K562 (cell line): ENCODE data around the gene COG4. TPM values are rescaled to one million over a fixed set of nuclear protein-coding genes. Genes with fewer than 3 reads are reported as not detected.
A peak's percentile ranks its signal among the peaks of the same experiment; 100 is the strongest.

Source experiments
- ATAC-seq: fragments of 200-7000 bp; cut with Tn5 transposase; 3 replicates; pipeline ENCODE4 v1.9.1; 2020; ENCODE audit warnings: moderate library complexity
- BruUV-seq: library from RNA; stranded (reverse); fragments of 400-500 nt; replicated peaks from 2 replicates; lab custom pipeline; 2021; lab: Mats Ljungman, UMichigan
- CTCF ChIA-PET: fragments of 300-600 bp; formaldehyde crosslinking; extraction: SDS; loops from one replicate; lab custom pipeline; 2021; ENCODE audit warnings: low intra/inter-chr PET ratio; lab: Yijun Ruan, JAX
- POLR2A ChIA-PET: fragments of 300-600, 350-650 bp; sonication (Branson Sonifier 250); formaldehyde crosslinking; extraction: SDS; loops from one replicate; lab custom pipeline; 2021; ENCODE audit warnings: antibody characterized with exemption, inconsistent platforms; lab: Yijun Ruan, JAX
- DNase-seq, 4 experiments: peaks; one replicate each; pipeline versions ENCODE4 v3.0.0 to v3.0.0-alpha.2; 2011 to 2018; ENCODE audit warnings: low spot score in 3 of 4, mixed read lengths in 3 of 4; ENCODE audit errors: extremely low read depth in 1 of 4
- FAIRE-seq: peaks from 2 replicates; lab custom pipeline; 2011; peaks lifted over from hg19 to GRCh38; lab: Jason Lieb, UNC
- H2AFZ ChIP-seq: 2 replicates; pipeline ENCODE4 v1.6.0; 2011; ENCODE audit warnings: low read depth, low read length, control low read depth, inconsistent platforms
- H3K27ac ChIP-seq: fragments of 200-600 bp; 3 replicates; pipeline ENCODE4 v1.8.0; 2011; ENCODE audit warnings: low read depth, mild to moderate bottlenecking, control low read depth, inconsistent platforms, low read length, moderate library complexity, mixed read lengths; ENCODE audit errors: extremely low read depth
- H3K27me3 ChIP-seq, 2 experiments: fragments of 300-600 bp in 1 of 2; 2 replicates in 1 of 2; 3 replicates in 1 of 2; pipeline versions ENCODE4 v1.6.0 to v1.8.0; 2011; ENCODE audit warnings: inconsistent platforms in 2 of 2, low read length in 2 of 2, mild to moderate bottlenecking in 1 of 2, mixed read lengths in 1 of 2, moderate library complexity in 1 of 2; ENCODE audit not compliant: control insufficient read depth in 2 of 2, insufficient read depth in 2 of 2
- H3K36me3 ChIP-seq: fragments of 300-600 bp; 3 replicates; pipeline ENCODE4 v1.8.0; 2011; ENCODE audit warnings: mild to moderate bottlenecking, low read length, inconsistent platforms; ENCODE audit not compliant: control insufficient read depth, insufficient read depth
- H3K4me1 ChIP-seq, 2 experiments: fragments of 200-600 bp in 1 of 2; replicated peaks in 1 of 2; 2 replicates in 1 of 2; 3 replicates in 1 of 2; pipeline versions ENCODE4 v1.5.1 to v1.8.0; 2011; ENCODE audit warnings: inconsistent platforms in 2 of 2, low read length in 2 of 2, mild to moderate bottlenecking in 1 of 2, mixed read lengths in 1 of 2, moderate library complexity in 1 of 2; ENCODE audit not compliant: control insufficient read depth in 2 of 2, insufficient read depth in 2 of 2
- H3K4me2 ChIP-seq: 2 replicates; pipeline ENCODE4 v1.6.1; 2011; ENCODE audit warnings: low read length, control low read depth, inconsistent platforms, mixed read lengths; ENCODE audit not compliant: insufficient read depth
- H3K4me3 ChIP-seq: fragments of 200-600 bp; sonication (generic), shearing (Covaris generic); 2 replicates; pipeline ENCODE4 v1.5.1; 2016; ENCODE audit warnings: control low read depth, inconsistent platforms
- H3K79me2 ChIP-seq: fragments of 200-600 bp; 3 replicates; pipeline ENCODE4 v1.8.0; 2011; ENCODE audit warnings: low read length, inconsistent platforms; ENCODE audit not compliant: control insufficient read depth, insufficient read depth
- H3K9ac ChIP-seq, 2 experiments: 2 replicates each; pipeline versions ENCODE4 v1.6.0 to v1.6.1; 2011; ENCODE audit warnings: low read depth in 2 of 2, low read length in 2 of 2, control low read depth in 1 of 2, inconsistent platforms in 1 of 2, mild to moderate bottlenecking in 1 of 2, mixed read lengths in 1 of 2; ENCODE audit not compliant: insufficient read depth in 1 of 2
- H3K9me1 ChIP-seq: one replicate; pipeline ENCODE4 v1.6.0; 2011; ENCODE audit warnings: inconsistent platforms, mild to moderate bottlenecking, low read length, moderate library complexity; ENCODE audit not compliant: control insufficient read depth, insufficient read depth
- H3K9me3 ChIP-seq: replicated peaks from 2 replicates; pipeline ENCODE4 v1.5.1; 2011; ENCODE audit warnings: low read depth, low read length, inconsistent platforms; ENCODE audit not compliant: control insufficient read depth, insufficient read depth
- H4K20me1 ChIP-seq: replicated peaks from 2 replicates; pipeline ENCODE4 v1.6.1; 2011; ENCODE audit warnings: low read length, inconsistent platforms, mixed read lengths; ENCODE audit not compliant: control insufficient read depth, insufficient read depth
- GATAD2B ChIP-seq: fragments of 450-650 bp; IDR thresholded peaks from 2 replicates; pipeline ENCODE4 v1.6.1; 2017; ENCODE audit warnings: mild to moderate bottlenecking, borderline replicate concordance
- NR2F6 ChIP-seq: fragments of 450-650 bp; formaldehyde crosslinking; IDR thresholded peaks from 2 replicates; pipeline ENCODE4 v1.4.0; 2020; ENCODE audit warnings: mild to moderate bottlenecking
- SMAD4 ChIP-seq: fragments of 250-450 bp; sonication (Bioruptor Pico); conservative IDR thresholded peaks from 2 replicates; pipeline ENCODE4 v1.8.0; 2021; ENCODE audit warnings: inconsistent platforms, mild to moderate bottlenecking, moderate library complexity
- SOX6 ChIP-seq: fragments of 450-650 bp; IDR thresholded peaks from 2 replicates; pipeline ENCODE4 v1.6.1; 2014; ENCODE audit warnings: mild to moderate bottlenecking
- ZC3H11A ChIP-seq: IDR thresholded peaks from 2 replicates; pipeline ENCODE4 v1.6.1; 2012; ENCODE audit warnings: low read depth, low read length, improper control_type of control experiment
- ZNF644 ChIP-seq: fragments of 200-800 bp; sonication (Bioruptor generic); IDR thresholded peaks from 2 replicates; pipeline ENCODE4 v1.6.1; 2016; ENCODE audit warnings: low read depth, missing genetic modification characterization, missing compliant biosample characterization
- WGBS: fragments of 100-300 bp; shearing (Covaris generic); methylation state at CpG from one replicate; pipeline ENCODE4 v1.1.6; 2016; ENCODE audit warnings: low coverage, mixed read lengths; ENCODE audit not compliant: insufficient coverage; ENCODE audit errors: missing lambda C conversion rate; 5-methylcytosine and 5-hydroxymethylcytosine counted together
- in situ Hi-C: fragments of 300-500 bp; cut with MboI; formaldehyde crosslinking; loops from 4 replicates; pipeline ENCODE4 v1.15.0; 2018; ENCODE audit warnings: inconsistent platforms, mixed read lengths
- intact Hi-C: fragments of 100-400 bp; cut with micrococcal nuclease; formaldehyde crosslinking; loops from 2 replicates; pipeline ENCODE4 v1.14.2; 2022
- polyA plus RNA-seq, 8 experiments: library from polyadenylated mRNA; depleted of rRNA in 4 of 8; stranded (reverse) in 5 of 8; unstranded in 3 of 8; fragments of >200 nt; fragmentation: Nextera tagmentation in 2 of 8; fragmentation: Illumina TruSeq in 1 of 8; extraction: Ambion mirVana in 2 of 8; extraction: Trizol in 1 of 8; gene quantifications; 2 replicates each; pipeline versions ENCODE4 v1.2.1 to v1.2.3, GENCODE V29; 2011 to 2014; ENCODE audit warnings: inconsistent platforms in 1 of 8, missing spikeins in 1 of 8
- total RNA-seq, 7 experiments: library from RNA; depleted of rRNA in 6 of 7; stranded (reverse); fragments of >200 nt in 6 of 7; fragmentation: Illumina TruSeq in 2 of 7; extraction: Trizol in 2 of 7; gene quantifications; 2 replicates each; pipeline versions ENCODE4 v1.2.1 to v1.2.3, GENCODE V29; 2011 to 2021; ENCODE audit warnings: low replicate concordance in 1 of 7
- TF ChIP-seq, protein P1 (sequence below): fragments of 450-650 bp; IDR thresholded peaks from 2 replicates; pipeline ENCODE4 v1.6.1; 2017; ENCODE audit warnings: antibody characterized with exemption, mild to moderate bottlenecking
- TF ChIP-seq, protein P2 (sequence below): fragments of 250-450 bp; sonication (Bioruptor Pico); IDR thresholded peaks from 2 replicates; pipeline ENCODE4 v1.9.0; 2021; ENCODE audit warnings: mild to moderate bottlenecking
- TF ChIP-seq, protein P3 (sequence below): fragments of 450-650 bp; IDR thresholded peaks from 2 replicates; pipeline ENCODE4 v1.6.1; 2016; ENCODE audit warnings: missing biosample characterization, missing genetic modification characterization
- TF ChIP-seq, protein P4 (sequence below): sonication (generic); formaldehyde crosslinking; IDR thresholded peaks from 2 replicates; pipeline ENCODE4 v1.8.0; 2022; ENCODE audit warnings: mild to moderate bottlenecking, low read depth, missing genetic modification reagents
- TF ChIP-seq, protein P5 (sequence below): sonication (generic); formaldehyde crosslinking; IDR thresholded peaks from 2 replicates; pipeline ENCODE4 v1.8.0; 2022; ENCODE audit warnings: mild to moderate bottlenecking, missing genetic modification reagents

Gene COG4
- total and polyA plus RNA-seq, 9 of the 15 experiments (the other 6 are each of a cell fraction or from before 2014, with no cell fraction given) = 13.7 to 73.9 (median 44.2) TPM

DNA sequence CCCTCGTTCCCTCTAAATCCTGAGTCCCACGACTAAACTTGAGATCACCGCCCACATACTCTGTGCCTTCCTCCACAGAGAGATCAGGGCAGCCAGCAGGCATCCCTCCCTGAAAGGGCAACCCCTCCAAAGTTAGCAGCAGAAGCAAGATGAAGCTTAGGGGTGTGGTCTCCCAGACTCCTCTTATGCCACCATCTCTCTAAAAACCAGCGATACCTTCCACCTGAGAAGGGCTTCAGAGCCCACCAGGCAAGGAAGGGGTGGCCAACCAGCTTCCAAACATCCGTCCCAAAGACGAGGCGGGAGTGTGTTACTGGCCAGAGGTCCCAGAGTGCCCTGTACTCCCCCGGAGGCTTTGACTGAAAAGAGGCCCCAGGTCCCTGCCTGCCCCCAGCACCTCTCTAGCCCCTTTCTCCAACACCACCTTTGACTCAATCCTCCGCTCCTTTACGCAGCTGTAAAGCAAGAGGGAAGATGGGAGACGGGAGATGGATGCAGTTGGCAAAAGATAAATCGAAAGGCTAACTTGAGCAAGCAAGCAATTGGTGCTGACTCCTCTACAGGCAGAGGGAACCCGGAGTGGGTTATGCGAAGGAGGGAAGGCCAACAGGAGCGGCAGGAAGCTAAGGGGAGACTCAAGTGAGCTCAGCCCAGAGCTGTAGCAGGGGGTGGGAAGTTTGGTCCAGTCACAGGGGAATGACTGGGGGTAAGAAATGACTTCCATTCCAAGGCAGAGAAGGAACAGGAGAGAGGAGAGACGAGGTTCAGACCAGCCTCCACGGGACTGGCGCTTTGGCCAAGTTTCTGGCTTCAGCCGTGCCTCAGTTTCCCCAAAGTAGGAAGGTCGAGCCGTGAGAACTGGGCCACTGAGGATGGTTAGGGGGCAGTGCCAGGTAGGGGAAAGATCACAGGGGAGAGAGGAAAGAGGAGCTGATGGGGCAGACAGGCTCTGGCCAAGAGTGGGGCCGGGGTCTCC, 85.5 kb downstream of the COG4 start:
- Histone ChIP-seq H2AFZ (no peak overlapping the region), H3K4me1 (peaks cover 37 to 45% of the 10 kb centered on the region in 2 experiments), H3K27me3 (no peaks in the 10 kb centered on the region), H3K4me3 (peak overlapping the region; percentile 94), H3K9ac (peak overlapping the region; percentile 90 to 92), H4K20me1 (0 out of 2 replicates have a peak, but pooled peaks cover 2% of the 10 kb centered on the region), H3K36me3 (peaks cover 32% of the 10 kb centered on the region), H3K27ac (peak overlapping the region; percentile 93), H3K79me2 (peaks cover 59% of the 10 kb centered on the region), H3K9me3 (no peaks in the 10 kb centered on the region), H3K4me2 (peak overlapping the region; percentile 92), H3K9me1 (no peaks in the 10 kb centered on the region)
- FAIRE-seq = peak; percentile 48
- ChIA-PET POLR2A (interaction anchor here (0.5 to 2.3 kb wide), 11 partner anchors 10 to 150 kb away, joined by 3 to 14 read pairs (median 3); no protein-coding TSS in a partner anchor), CTCF (interaction anchor here (0.7 kb wide), 1 partner anchor 273 kb away, joined by 3 read pairs; no protein-coding TSS in a partner anchor)
- DNase-seq = peak in 3 of 4 experiments; percentile 13 to 58 (median 25)
- 0% methylated on average over 22 of the region's 22 CpGs for WGBS
- BruUV-seq = no TSS peak
- ATAC-seq = peak; percentile 16
- intact Hi-C loops = loop anchor here (1.0 to 2.0 kb wide), 2 partner anchors 10 to 33 kb away; no protein-coding TSS in a partner anchor
- in situ Hi-C loops = no loop called here
- TF ChIP-seq, protein P1, sequence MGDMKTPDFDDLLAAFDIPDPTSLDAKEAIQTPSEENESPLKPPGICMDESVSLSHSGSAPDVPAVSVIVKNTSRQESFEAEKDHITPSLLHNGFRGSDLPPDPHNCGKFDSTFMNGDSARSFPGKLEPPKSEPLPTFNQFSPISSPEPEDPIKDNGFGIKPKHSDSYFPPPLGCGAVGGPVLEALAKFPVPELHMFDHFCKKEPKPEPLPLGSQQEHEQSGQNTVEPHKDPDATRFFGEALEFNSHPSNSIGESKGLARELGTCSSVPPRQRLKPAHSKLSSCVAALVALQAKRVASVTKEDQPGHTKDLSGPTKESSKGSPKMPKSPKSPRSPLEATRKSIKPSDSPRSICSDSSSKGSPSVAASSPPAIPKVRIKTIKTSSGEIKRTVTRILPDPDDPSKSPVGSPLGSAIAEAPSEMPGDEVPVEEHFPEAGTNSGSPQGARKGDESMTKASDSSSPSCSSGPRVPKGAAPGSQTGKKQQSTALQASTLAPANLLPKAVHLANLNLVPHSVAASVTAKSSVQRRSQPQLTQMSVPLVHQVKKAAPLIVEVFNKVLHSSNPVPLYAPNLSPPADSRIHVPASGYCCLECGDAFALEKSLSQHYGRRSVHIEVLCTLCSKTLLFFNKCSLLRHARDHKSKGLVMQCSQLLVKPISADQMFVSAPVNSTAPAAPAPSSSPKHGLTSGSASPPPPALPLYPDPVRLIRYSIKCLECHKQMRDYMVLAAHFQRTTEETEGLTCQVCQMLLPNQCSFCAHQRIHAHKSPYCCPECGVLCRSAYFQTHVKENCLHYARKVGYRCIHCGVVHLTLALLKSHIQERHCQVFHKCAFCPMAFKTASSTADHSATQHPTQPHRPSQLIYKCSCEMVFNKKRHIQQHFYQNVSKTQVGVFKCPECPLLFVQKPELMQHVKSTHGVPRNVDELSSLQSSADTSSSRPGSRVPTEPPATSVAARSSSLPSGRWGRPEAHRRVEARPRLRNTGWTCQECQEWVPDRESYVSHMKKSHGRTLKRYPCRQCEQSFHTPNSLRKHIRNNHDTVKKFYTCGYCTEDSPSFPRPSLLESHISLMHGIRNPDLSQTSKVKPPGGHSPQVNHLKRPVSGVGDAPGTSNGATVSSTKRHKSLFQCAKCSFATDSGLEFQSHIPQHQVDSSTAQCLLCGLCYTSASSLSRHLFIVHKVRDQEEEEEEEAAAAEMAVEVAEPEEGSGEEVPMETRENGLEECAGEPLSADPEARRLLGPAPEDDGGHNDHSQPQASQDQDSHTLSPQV = no peak
- TF ChIP-seq ZNF644 (tag) (no peak), SOX6 (no peak), GATAD2B (no peak), NR2F6 (CRISPR knock-in tag) (no peak), SMAD4 (CRISPR knock-in tag) (no peak), ZC3H11A (no peak)
- TF ChIP-seq, protein P2, sequence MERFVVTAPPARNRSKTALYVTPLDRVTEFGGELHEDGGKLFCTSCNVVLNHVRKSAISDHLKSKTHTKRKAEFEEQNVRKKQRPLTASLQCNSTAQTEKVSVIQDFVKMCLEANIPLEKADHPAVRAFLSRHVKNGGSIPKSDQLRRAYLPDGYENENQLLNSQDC (CRISPR knock-in tag) = no peak
- TF ChIP-seq, protein P3, sequence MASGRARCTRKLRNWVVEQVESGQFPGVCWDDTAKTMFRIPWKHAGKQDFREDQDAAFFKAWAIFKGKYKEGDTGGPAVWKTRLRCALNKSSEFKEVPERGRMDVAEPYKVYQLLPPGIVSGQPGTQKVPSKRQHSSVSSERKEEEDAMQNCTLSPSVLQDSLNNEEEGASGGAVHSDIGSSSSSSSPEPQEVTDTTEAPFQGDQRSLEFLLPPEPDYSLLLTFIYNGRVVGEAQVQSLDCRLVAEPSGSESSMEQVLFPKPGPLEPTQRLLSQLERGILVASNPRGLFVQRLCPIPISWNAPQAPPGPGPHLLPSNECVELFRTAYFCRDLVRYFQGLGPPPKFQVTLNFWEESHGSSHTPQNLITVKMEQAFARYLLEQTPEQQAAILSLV (tag) = no peak
- TF ChIP-seq, protein P4, sequence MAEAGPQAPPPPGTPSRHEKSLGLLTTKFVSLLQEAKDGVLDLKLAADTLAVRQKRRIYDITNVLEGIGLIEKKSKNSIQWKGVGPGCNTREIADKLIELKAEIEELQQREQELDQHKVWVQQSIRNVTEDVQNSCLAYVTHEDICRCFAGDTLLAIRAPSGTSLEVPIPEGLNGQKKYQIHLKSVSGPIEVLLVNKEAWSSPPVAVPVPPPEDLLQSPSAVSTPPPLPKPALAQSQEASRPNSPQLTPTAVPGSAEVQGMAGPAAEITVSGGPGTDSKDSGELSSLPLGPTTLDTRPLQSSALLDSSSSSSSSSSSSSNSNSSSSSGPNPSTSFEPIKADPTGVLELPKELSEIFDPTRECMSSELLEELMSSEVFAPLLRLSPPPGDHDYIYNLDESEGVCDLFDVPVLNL (CRISPR knock-in tag) = no peak
- TF ChIP-seq, protein P5, sequence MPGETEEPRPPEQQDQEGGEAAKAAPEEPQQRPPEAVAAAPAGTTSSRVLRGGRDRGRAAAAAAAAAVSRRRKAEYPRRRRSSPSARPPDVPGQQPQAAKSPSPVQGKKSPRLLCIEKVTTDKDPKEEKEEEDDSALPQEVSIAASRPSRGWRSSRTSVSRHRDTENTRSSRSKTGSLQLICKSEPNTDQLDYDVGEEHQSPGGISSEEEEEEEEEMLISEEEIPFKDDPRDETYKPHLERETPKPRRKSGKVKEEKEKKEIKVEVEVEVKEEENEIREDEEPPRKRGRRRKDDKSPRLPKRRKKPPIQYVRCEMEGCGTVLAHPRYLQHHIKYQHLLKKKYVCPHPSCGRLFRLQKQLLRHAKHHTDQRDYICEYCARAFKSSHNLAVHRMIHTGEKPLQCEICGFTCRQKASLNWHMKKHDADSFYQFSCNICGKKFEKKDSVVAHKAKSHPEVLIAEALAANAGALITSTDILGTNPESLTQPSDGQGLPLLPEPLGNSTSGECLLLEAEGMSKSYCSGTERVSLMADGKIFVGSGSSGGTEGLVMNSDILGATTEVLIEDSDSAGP = no peak
